ENCODE results near the gene GAK.
"Not testable (repeated sequence)": the region's sequence is repeated elsewhere in the genome, so short reads cannot be mapped to it uniquely, and the experiment has no call there.

GAK gene

DNA sequence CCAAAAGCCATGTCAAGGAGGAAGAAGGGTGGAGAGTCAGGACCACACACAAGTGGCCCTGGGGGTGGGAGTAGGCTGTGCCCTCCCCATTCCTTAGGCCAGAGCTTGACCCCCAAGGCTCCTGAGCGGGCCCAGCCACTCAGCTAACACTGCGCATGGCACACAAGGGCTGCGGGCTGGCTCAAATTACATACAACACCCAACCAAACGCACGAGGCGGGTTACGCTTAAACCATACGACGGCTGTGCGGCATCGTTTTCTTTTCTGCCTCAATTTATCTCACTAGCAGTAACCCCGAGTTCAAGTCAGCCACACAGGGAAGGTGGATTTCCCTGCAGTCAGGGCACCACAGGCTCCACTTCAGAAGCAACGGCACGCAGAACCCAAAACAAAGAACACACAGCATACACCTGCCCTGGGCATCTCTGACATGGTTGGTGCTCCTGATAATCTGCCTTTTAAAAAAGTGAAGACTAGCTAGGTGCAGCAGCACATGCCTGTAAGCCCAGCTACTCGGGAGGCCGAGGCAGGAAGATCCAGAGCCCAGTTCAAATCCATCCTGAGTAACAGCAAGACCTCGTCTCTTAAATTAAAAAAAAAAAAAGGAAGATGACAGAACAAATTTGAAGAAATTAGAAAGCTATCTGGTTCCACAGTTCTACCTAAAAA lies 2.9 kb downstream of the GAK start:
- DNase-seq (ENCODE audit: extremely low read depth in 1 of 2, low read depth in 1 of 2), result no peak

DNA sequence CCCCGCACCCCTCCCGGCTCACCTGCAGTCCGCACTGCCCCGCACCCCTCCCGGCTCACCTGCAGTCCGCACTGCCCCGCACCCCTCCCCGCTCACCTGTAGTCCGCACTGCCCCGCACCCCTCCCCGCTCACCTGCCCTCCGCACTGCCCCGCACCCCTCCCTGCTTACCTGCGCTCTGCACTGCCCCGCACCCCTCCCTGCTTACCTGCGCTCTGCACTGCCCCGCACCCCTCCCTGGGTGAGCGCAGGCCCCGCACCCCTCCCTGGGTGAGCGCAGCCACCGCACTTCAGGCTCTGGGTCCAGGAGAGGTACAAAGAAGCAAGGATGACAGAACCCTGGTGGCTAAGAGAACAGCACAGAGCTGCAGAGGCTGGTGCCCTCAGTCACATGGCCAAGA lies 4.5 kb downstream of the GAK start:
- DNase-seq (ENCODE audit: extremely low read depth in 1 of 2, low read depth in 1 of 2), result not testable (repeated sequence)

DNA sequence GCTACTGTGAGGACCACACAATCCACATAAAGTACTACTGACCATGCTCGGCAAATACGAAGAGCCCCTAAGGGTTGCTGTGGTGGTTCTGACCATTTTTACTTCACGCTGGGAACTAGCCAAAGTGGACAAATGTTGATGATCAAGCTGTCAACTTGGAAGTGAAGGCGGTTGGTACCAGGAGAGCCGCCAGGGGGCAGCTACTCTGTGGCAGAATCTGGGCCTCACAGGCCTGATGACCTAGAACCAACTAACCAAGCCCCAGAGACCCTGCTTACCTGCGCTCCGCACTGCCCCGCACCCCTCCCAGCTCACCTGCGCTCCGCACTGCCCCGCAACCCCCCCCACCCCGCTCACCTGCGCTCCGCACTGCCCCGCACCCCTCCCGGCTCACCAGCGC lies 5.6 kb downstream of the GAK start:
- no peak for DNase-seq (ENCODE audit: extremely low read depth in 1 of 2, low read depth in 1 of 2)

DNA sequence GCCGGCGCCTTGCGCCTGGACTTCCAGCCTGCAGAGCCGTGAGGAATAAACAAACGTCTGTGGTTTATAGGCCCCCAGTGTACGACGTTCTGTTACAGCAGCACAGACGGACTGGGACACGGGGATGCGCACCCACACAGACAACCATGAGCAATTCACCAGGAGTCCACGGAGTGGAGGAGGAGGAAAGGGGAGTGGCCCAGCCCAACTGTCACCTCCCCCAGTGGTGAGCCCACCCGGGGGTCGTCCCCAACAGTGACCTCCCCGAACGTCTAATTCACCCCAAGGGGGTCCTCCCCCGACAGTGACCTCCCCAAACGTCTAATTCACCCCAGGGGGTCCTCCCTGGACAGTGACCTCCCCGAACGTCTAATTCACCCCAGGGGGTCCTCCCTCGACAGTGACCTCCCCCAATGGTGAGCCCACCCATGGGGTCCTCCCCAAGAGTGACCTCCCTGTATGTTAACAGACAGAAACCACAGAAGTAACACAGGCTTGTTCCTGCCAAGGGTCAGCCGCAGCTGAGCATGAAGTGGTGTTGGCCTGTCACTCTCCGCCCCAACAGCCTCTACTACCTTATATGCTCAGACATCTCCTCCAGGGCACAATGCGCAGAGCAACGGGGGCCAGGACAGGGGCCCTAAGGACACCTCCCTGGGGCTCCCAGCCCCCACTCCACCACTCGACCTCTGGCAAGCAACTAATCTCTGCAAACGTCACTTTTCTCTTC lies 6.2 kb downstream of the GAK start:
- DNase-seq (ENCODE audit: extremely low read depth in 1 of 2, low read depth in 1 of 2), result no peak

DNA sequence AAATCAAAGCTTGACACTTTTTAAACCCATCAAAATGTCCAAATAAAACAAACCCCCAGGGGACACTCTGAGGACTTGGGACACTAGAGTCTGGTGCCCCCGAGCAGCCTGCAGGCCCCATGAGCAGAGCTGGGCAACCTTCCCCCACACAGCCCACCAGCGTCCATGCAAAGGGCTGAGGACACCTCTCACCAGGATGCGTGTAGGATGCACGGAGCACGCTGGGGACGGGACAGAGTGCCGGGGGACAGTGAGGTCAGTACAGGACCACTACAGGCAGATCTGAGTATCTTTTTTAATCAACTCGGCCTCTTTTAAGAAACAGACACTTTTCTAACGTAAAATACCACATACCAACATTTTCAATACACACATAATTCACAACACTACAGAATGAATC lies 6.9 kb downstream of the GAK start:
- DNase-seq (ENCODE audit: extremely low read depth in 1 of 2, low read depth in 1 of 2), result no peak

DNA sequence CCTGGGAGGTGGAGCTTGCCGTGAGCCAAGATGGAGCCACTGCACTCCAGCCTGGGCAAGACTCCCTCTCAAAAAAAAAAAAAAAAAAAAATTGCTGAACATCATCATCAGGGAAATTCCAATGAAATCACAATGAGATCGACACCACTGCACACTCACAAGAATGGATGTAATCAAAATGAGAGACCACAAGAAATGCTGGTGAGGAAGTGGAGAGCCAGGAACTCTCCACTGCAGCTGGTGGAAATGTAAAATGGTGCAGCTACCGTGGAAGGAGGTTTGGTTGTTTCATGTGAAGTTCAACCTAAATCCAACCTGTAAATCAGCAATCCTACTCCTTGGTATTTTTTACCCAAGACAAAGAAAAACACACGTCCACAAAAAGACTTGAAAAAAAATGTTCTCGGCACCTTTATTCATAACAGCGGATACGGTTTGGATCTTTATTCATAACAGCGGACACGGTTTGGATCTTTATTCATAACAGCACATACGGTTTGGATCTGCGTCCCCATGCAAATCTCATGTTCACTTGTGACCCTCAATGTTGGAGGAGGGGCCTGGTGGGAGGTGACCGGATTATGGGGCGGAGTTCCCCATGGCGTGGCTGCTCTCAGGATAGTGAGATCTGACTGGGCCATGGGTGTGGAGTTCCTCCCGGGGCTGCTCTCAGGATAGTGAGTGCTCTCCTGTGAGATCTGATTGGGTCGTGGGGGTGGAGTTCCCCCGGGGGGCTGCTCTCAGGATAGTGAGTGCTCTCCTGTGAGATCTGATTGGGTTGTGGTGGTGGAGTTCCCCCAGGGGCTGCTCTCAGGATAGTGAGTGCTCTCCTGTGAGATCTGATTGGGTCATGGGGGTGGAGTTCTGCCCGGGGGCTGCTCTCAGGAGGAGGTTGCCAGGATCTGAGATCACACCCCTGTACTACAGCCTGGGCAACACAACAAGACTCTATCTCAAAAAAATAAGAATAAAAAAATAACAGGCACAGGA lies 7.7 kb downstream of the GAK start:
- DNase-seq (ENCODE audit: extremely low read depth in 1 of 2, low read depth in 1 of 2), result no peak

DNA sequence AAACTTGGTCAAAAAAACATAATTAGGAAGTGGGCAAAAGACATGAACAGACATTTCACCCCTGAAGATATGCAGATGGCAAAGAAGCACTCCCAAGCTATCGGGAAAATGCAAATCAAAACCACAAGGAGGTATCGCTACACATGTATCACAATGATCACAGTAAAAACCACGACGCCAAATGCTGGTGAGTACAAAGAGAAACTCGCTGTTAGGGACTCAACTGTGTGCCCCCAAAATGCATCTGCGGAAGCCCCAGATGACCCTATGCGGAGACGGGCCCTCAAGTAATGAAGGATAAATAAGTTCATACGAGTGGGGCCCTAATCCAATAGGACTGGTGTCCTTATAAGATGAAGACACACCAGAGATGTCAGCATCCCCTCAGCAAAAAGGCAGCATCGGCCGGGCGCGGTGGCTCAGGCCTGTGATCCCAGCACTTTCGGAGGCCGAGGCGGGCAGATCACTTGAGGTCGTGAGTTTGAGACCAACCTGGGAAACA lies 10.2 kb downstream of the GAK start:
- no peak for DNase-seq (ENCODE audit: extremely low read depth in 1 of 2, low read depth in 1 of 2)

DNA sequence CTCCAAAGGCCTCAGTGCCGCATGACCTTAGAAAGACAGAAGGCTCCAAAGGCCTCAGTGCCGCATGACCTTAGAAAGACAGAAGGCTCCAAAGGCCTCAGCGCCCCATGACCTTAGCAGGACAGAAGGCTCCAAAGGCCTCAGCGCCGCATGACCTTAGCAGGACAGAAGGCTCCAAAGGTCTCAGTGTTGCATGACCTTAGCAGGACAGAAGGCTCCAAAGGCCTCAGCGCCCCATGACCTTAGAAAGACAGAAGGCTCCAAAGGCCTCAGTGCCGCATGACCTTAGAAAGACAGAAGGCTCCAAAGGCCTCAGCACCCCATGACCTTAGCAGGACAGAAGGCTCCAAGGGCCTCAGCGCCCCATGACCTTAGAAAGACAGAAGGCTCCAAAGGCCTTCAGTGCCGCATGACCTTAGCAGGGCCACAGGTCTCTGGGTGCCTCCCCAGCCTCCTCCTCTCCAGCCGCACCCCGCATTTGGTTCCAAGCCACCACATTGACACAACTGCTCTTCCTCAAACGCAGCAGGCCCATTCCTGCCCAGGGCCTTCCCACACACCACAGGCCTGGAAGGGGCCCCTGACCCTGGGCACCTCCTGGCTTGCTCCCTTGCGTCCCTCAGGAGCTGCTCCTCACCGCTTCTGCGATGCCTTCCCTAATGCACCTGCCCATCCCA lies 13.0 kb downstream of the GAK start:
- DNase-seq (ENCODE audit: extremely low read depth in 1 of 2, low read depth in 1 of 2), result not testable (repeated sequence)

DNA sequence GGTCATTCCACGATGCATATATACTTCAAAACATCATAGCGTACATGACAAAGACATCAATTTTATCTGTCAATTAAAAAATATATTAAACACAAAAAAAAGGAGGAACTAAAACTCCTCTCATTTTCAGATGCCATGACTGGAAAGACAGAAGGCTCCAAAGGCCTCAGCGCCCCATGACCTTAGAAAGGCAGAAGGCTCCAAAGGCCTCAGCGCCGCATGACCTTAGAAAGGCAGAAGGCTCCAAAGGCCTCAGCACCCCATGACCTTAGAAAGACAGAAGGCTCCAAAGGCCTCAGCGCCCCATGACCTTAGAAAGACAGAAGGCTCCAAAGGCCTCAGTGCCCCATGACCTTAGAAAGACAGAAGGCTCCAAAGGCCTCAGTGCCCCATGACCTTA lies 13.5 kb downstream of the GAK start:
- not testable (repeated sequence) for DNase-seq (ENCODE audit: extremely low read depth in 1 of 2, low read depth in 1 of 2)

DNA sequence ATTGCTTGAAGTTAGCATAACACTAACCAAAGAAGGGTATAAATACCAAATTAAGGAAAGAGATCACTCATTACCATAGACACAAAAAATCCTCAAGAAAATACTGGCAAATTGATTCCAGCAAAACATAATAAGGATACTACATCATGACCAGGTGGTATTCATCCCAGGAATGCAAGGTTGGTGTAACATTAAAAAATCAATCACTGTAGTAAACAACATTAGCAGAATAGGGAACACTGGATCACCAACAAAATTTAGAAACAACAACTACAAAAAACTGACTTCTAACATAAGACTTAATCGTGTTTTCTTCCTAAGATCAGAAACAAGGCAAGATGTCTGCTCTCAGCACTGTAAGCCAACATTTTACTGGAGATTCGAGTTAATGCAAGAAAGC lies 14.1 kb downstream of the GAK start:
- no peak for DNase-seq (ENCODE audit: extremely low read depth in 1 of 2, low read depth in 1 of 2)

DNA sequence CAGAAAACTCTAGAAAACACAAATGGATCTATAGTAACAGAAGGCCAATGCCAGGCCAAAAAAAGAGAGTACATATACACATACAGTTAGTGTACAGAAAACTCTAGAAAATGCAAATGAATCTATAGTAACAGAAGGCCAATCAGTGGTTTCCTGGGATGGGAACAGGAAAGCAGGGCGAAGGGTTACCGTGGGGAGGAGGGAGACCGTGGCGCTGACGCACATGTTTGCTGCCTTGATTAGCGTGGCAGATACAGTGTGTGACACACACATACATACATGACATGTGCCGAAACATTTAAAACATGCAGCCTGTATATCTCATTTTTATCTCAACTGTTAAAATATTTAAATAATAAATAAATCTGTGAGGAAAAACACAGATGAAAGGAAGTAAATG lies 14.7 kb downstream of the GAK start:
- DNase-seq (ENCODE audit: extremely low read depth in 1 of 2, low read depth in 1 of 2), result no peak

DNA sequence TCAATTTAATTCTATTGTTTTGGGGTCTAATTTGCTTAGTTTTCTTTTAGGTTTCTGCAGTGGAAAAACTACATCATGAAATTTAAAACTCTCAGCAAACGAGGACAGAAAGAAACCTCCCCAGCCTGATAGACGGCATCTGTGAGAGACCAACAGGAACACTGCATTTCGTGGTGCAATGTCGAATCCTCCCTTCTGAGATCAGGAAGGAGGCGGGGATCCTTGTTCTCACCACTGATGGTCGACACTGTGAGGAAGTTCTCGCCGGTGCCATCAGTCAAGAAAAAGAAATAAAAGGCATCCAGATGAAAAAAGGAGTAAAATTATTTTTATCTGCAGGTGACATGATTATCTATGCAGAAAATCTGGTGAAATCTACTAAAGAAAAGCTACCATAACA lies 16.5 kb downstream of the GAK start:
- no peak for DNase-seq (ENCODE audit: extremely low read depth in 1 of 2, low read depth in 1 of 2)

DNA sequence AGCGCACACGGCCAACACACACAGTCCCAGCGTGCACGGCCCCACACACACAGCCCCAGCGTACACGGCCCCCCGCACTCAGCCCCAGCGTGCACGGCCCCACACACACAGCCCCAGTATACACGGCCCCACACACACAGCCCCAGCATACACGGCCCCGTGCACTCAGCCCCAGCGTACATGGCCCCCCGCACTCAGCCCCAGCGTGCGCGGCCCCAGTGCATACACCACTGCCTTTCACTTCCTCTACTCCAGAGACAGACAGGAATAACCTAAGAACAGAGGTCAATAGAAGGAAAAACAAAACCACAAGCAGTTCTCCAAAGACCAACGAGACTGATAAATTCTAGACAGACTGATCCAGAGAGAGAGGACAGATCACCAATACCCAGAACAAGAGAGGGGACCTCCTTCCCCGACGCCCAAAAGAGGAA lies 17.1 kb downstream of the GAK start:
- no peak for DNase-seq (ENCODE audit: extremely low read depth in 1 of 2, low read depth in 1 of 2)

DNA sequence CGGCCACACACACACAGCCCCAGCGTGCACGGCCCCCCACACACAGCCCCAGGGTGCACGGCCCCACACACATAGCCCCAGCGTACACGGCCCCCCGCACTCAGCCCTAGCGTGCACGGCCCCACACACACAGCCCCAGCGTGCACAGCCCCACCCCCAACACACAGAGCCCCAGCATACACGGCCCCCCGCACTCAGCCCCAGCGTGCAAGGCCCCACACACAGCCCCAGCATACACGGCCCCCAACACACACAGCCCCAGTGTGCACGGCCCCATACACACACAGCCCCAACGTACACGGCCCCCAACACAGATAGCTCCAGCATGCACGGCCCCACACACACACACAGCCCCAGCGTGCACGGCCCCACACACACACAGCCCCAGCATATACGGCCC lies 17.6 kb downstream of the GAK start:
- DNase-seq (ENCODE audit: extremely low read depth in 1 of 2, low read depth in 1 of 2), result no peak

DNA sequence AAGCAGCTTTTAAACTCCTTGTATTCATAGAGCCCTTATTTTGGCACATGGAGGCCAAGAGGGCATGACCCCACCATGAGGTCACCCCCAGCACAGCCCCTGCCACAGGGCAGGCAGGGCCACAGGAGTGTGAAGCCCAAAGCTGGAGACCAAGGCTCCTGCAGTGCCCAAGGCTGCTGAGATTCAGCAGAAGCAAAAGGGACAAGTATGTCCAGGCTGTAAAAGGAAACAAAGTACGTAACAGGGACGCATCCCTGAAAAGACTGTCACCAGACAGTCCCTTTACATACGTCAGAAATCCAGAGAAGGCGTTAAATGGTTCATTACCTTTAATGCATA lies 18.9 kb downstream of the GAK start:
- no peak for DNase-seq (ENCODE audit: extremely low read depth in 1 of 2, low read depth in 1 of 2)

DNA sequence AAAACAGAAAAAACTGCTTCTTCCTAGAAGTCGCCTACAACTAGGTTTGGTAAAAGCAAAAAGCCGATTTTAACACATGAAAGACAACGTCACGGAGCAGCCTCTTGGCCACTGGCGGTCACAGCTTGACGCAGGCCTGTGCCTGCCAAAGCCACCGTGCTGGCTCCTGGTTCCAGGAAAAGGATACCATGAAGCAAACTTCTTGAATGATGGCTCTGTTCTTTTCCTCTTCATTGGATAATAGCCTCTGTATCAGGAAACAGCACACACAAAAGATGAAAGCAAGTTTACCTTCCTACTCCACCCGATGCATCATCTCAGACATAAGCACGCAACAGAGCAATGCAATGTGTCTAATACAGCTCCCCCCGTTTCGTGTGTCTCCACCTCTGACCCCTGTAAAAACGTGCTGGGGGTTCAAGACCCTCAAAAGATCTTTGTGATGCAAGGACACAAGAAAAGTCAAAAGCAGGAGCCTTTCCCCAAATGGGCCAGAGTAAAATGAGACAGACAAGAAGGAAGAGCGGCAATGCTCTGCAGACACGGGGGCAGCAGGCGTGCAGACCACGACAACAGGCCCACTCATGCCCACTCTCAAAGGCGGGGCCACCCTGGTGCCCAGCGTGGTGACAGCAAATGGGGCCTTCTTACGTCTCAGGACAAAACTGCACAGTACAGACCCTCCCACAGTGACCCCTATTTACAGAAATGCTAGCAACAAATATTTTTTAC lies 19.4 kb downstream of the GAK start:
- no peak for DNase-seq (ENCODE audit: extremely low read depth in 1 of 2, low read depth in 1 of 2)

DNA sequence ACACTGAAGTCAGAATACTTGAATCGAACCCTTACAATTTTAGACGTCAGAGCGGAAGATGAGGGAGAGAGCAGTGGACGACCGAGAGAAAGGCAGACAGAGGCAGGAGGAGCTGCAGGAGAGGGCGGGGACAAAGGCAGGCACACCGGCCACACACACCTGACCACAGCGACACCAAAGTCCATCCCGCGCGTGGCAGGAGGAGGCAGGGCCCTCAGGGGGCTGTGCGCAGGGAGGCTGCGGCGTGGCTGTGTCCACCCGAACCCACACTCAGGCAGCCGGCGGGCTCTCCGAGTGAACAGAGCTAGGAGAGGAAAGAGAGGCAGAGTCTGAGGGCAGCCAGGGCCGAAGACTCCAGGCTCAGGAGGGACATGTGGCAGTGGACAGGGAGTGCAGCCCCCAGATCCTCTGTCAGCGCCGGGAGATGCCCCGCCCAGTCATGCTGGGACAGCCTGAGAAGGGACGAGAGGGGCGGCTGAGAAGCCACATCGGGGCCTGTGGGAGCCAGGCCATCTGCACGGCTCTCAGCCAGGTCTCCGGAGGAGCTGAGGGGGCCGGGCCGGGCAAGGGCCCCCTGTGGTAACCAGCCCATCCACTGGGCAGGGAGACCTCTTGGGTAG lies 20.1 kb downstream of the GAK start:
- no peak for DNase-seq (ENCODE audit: extremely low read depth in 1 of 2, low read depth in 1 of 2)

DNA sequence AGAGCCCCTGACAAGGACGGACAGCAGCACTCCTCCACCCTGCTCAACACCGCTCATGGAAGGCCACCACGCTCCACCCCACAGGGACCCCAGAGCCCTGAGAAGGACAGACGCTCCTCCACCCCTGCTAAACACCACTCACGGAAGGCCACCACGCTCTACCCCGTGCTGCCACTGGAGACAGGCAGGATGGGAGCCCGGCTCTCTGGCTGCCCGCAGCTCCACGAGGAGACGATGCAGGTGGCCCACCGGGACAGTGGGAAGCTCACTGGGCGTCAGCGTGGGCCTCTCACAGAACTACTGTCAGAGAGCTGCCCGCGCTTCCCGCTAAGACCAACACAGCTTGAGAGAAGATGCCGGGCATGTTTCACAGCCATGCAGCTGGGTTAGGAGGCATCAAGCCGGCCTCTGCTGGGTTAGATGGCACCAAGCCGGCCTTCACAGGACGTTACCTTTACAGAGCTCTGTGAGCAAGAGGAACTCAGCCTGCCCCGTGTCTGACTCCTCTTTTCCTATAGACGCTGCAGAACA lies 20.8 kb downstream of the GAK start:
- DNase-seq (ENCODE audit: extremely low read depth in 1 of 2, low read depth in 1 of 2), result no peak

DNA sequence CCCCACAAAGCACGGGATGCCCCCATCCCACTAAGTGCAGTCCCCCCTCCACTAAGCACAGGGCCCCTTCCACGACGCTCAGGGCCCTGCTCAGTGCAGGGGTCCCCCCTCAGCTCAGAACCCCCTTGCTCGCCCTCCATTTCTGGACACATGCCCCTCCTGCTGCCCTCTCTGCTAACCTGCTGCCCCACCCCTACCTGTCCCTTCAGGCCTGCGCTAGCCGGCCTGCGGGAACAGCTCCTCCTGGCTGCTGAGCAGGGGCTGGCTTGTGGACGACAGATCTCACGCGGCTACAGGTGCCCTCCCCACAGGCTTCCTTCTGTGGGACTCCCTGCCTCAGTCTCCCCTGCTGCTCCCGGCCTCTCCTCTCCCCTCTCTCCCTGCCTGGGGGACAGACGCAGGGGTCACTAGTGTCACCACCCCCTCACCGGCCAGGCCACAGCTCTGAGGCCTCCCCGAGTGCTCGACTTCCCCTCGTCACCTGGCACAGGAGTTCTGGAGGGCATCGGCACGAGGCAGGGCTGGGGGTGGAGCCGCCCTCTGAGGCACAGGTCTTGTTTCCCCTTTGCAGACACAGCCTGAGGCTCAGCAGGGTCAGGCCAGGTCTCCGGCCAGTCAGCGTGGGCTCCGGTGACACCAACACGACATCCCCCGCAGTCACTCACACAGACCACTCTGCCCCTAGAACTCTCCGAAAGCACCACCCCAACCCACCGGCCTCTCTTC lies 21.6 kb downstream of the GAK start:
- DNase-seq (ENCODE audit: extremely low read depth in 1 of 2, low read depth in 1 of 2), result no peak
